Dedifferentiated amniotic fluid mesenchymal stem cell (primary cell): ENCODE measurements around the gene ME3.
"Not testable (repeated sequence)": the region's sequence is repeated elsewhere in the genome, so short reads cannot be mapped to it uniquely, and the experiment has no call there.

Experiments
- DNase-seq: peaks from one replicate; pipeline ENCODE4 v3.0.0-alpha.2; 2016; ENCODE audit errors: extremely low spot score

Gene ME3

GRCh38 chr11:86621854-86622253 is 50.6 kb downstream of the ME3 start:
- no peak for DNase-seq

GRCh38 chr11:86620891-86621521 is 51.4 kb downstream of the ME3 start:
- DNase-seq = peak; percentile 78

- not testable (repeated sequence) for DNase-seq
Observed at GRCh38 chr11:86619428-86619827, 53.0 kb downstream of the ME3 start.

- DNase-seq = peak; percentile 74
Observed at GRCh38 chr11:86617502-86617901, 54.9 kb downstream of the ME3 start.

GRCh38 chr11:86615487-86615886 is 56.9 kb downstream of the ME3 start:
- no peak for DNase-seq

GRCh38 chr11:86610559-86611341 is 61.7 kb downstream of the ME3 start:
- DNase-seq = no peak

GRCh38 chr11:86608251-86608799 is 64.1 kb downstream of the ME3 start:
- peak; percentile 74 for DNase-seq

- no peak for DNase-seq
Observed at GRCh38 chr11:86606836-86607481, 65.5 kb downstream of the ME3 start.

- DNase-seq = no peak
Observed at GRCh38 chr11:86606270-86606835, 66.1 kb downstream of the ME3 start.

GRCh38 chr11:86596861-86597586 is 75.4 kb downstream of the ME3 start:
- no peak for DNase-seq

- DNase-seq = no peak
Observed at GRCh38 chr11:86595955-86596354, 76.5 kb downstream of the ME3 start.

GRCh38 chr11:86595451-86595850 is 77.0 kb downstream of the ME3 start:
- no peak for DNase-seq

GRCh38 chr11:86594746-86595145 is 77.7 kb downstream of the ME3 start:
- no peak for DNase-seq

GRCh38 chr11:86593833-86594232 is 78.6 kb downstream of the ME3 start:
- no peak for DNase-seq

GRCh38 chr11:86592659-86593451 is 79.6 kb downstream of the ME3 start:
- DNase-seq = no peak

GRCh38 chr11:86592047-86592591 is 80.3 kb downstream of the ME3 start:
- DNase-seq = no peak

GRCh38 chr11:86591631-86592030 is 80.8 kb downstream of the ME3 start:
- DNase-seq = no peak

- no peak for DNase-seq
Observed at GRCh38 chr11:86589856-86590589, 82.4 kb downstream of the ME3 start.

- no peak for DNase-seq
Observed at GRCh38 chr11:86589204-86589603, 83.2 kb downstream of the ME3 start.
